NCI-H146 (cell line): ENCODE data around the gene EEF1AKMT3.

Experiments
- DNase-seq: peaks from one replicate; lab custom pipeline; 2025; lab: John Stamatoyannopoulos, UW

The EEF1AKMT3 gene

DNA sequence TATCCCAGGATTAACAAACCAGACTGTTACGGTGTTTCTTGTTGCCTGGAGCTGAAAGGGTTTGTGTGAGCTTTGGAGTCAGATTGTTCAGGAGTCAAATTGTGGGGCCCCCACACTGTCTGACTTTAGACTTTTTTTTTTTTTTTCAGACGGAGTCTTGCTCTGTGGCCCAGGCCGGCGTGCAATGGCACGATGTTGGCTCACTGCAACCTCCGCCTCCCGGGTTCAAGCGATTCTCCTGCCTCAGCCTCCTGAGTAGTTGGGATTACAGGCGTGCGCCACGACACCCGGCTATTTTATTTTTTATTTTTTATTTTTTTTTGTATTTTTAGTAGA lies 11.0 kb downstream of the EEF1AKMT3 start:
- DNase-seq, result no peak

DNA sequence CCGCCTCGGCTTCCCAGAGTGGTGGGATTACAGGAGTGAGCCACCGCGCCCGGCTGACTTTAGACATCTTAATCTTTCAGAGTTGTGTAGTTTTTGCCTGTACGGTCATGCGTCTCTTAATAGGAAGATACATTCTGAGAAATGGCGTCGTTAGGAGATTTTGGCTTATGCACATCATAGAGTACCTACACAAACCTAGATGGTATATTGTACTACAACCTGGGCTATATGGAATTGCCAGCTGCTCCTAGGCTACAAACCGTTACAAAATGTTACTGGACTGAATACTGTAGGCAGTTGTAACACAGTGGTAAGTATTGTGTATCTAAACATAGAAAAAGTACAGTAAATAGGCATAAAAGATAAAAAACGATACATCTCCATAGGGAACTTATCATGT lies 11.4 kb downstream of the EEF1AKMT3 start:
- no peak for DNase-seq

DNA sequence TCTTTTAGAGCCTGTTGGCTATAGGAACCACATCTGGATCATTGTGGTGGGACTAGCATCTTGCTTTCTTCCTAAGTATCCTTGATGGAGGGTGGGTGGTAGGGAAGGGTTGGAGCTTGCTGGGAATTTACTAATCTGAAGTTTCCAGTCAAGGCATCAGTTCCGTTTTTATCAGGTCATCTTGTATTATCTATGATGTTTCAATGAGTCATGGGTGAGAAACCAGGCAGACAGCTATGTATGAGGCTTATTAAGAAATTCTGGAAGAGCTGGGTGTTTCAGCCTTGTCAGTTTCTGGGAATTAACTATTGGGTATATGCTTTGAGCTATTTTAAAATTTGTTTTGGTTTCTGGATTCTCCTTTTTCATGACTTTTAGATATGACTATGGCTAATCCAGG lies 21.5 kb downstream of the EEF1AKMT3 start:
- no peak for DNase-seq

DNA sequence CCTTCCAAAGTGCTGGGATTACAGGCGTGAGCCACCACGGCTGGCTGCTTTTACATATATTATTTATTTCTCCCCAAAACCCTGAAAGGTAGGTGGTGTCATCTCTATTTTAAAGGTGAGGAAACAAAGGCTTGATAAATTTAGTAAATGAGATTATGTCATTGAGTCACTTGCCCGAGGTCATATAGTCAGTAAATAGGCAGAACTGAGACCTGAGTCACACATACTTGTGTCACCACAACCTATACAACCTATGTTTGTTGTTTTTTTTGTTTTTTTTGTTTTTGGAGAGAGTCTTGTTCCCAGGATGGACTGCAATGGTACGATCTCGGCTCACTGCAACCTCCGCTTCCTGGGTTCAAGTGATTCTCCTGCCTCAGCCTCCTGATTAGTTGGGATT lies 22.9 kb downstream of the EEF1AKMT3 start:
- no peak for DNase-seq

GRCh38 chr12:57796996-57797395 lies 24.6 kb downstream of the EEF1AKMT3 start:
- DNase-seq, result no peak

- DNase-seq, result no peak
Observed at GRCh38 chr12:57797933-57798332, 25.5 kb downstream of the EEF1AKMT3 start.

- DNase-seq, result no peak
Observed at GRCh38 chr12:57800965-57801364, 28.6 kb downstream of the EEF1AKMT3 start.

DNA sequence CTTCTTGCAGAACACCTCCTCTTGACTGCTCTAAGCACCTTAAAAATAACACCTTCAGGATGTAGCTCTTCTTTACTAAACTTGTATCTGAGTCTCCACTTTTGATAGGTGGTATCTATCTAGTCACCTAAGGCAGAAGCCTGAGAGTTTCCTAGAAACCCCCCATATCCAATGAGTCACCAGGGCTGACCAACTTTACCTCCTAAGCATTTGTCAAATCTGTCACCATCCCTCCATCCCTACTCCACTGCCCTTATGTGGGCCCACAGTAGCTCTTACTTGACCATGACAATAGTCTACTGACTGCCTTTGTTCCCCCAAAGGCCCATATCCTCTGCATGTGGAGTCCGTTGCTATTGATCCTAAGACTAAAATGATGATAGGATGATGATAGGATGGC lies 30.2 kb downstream of the EEF1AKMT3 start:
- no peak for DNase-seq

GRCh38 chr12:57803319-57803893 lies 31.0 kb downstream of the EEF1AKMT3 start:
- DNase-seq, result peak; percentile 29

DNA sequence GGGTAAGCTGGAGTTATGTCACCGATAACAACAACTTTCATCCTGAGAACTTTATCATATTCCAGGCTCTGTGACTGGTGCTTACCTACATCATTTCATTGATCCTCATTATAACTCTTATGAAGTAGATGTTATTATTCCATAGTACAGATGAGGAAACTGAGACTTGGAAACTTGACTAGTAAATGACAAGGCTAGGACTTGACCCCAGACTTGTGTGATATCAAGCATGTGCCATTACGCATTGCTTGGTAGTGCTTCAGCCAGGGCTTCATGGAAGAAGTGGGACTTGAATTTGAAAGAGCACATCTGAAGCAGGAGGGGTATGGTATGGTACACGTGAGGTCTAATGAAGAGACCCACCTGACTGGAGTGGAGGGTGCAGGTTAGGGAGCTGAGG lies 34.3 kb downstream of the EEF1AKMT3 start:
- no peak for DNase-seq

DNA sequence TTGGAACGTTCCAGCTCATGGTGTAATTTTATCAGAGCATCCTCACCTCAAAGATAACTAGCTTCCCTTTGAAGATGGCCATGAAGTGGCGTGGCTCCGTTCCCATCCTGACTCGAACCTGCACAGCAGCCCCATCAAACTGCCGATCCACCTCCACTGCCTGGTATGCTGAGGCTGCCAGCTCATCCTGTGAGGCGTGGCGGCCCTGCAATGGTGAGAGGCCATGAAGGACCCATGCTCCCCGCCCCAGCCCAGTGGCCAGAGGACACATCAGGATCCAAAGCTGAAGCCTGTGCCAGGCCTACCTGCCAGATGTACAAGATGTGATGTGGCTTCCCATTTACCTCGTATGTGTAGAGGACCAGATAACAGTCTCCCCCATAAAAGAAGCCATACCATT lies 34.9 kb downstream of the EEF1AKMT3 start:
- no peak for DNase-seq

GRCh38 chr12:57808351-57808750 lies 35.9 kb downstream of the EEF1AKMT3 start:
- no peak for DNase-seq

GRCh38 chr12:57809425-57809824 lies 37.0 kb downstream of the EEF1AKMT3 start:
- DNase-seq, result no peak

GRCh38 chr12:57810450-57810849 lies 38.0 kb downstream of the EEF1AKMT3 start:
- DNase-seq, result no peak

DNA sequence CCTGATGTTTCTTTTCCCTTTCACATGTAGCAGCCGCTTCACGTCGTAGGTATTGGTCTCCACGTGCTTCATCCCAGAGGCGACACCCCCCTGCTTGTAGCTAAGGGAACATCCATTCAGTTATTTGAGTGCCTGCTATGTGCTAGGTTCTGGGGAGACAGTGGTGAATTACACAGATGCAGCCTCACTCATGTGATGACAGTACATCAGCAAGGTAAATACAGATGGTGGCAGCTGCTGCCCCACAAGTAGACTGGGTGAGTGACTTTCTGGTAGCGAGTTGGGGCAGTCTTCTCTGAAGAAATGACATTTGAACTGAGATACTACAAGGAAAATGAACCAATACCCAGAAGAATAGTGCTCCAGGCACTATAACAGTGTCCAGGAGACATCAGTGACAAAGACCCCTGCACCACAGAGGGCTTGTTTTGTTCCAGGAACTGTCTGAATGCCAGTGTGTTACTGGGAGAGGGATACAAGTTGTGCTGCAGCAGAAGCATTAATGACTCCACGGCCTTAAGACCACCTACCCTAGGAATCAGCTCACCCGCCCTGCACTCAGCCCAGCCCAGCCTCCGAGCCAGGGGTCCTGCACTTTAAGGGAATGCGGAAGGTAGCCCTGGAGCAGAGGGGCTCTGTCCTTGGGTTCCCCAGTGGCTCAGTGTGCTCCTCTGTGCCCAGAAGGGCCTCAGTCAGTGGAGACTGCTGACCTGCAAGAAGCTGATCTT lies 38.8 kb downstream of the EEF1AKMT3 start:
- DNase-seq, result no peak

GRCh38 chr12:57813111-57813970 lies 40.9 kb downstream of the EEF1AKMT3 start:
- DNase-seq, result no peak

- no peak for DNase-seq
Observed at GRCh38 chr12:57813971-57814772, 41.8 kb downstream of the EEF1AKMT3 start.

DNA sequence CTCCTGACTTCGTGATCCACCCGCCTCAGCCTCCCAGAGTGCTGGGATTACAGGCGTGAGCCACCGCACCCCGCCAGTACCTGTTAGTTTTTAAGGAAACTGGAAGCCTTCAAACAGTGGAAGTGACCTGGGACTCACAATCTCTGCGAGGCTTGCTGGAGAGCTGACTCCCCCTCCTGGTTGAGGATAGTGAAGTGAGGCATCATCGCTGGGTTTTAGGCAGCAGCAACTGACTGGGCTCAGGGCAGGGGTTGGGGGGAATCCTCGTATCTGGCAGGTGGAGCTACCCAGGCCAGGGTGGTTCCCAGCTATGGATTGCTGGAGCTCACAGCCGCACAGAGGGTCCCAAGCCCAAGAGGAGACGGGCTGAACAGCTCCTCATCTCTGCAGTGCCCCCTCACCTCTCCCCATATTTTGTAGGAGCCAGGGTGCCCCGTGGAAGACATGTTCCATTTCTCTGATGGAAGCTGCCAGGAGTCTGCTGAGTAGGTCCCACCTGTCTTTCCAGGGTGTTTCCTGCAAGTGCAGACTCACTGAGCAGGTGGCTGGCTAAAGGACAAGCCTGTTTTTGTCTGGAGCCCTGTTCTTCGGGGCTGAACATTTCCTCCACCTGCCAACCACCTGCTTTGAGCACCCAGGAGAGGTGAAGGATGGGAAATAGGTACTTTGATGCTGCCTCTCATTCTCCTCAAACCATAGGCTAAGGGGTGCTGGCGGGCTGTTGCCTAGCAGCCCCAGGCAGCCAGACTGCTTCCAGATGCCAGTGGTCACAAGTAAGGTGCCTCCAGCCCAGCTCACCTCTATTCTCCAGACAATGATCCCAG lies 43.0 kb downstream of the EEF1AKMT3 start:
- peak; percentile 69 for DNase-seq

DNA sequence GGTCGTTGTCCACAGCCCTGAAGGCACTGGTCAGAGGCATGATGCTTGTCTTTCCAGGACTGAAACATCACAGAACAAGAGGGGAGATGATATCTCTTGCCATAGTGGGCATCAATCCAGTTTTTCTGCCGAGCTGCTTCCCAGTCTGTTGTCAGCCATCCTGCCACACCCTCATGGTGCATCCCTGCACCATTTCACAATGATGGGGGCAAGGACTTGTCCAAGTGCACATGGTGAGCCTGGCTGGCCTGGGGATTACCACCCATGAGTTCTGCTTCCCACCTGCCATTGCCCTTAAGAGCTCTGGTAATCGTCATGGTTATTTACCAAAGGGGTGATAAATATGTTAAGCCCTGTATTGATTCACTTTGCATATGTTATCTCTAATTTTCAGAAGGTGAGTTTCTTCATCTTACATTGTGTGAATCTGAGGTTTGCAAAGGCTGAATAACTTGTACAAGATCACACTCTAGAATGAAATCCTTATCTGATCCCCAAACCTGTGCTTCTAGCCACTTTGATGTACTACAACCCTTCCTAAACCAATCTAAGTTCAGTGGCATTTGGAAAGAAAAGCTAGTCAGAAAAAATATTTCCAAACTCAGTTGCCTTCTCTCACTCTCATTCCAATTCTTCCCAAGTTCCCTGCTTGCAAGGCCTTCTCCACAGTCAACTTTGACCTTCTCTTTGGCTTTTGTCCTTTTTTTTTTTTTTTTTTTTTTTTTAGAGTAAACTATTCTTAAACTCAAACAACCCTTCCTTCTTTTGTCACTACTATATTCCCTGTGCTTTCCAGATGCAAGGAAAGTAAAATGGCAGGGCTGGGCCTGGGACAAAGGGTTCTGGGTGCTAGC lies 43.8 kb downstream of the EEF1AKMT3 start:
- DNase-seq, result no peak

DNA sequence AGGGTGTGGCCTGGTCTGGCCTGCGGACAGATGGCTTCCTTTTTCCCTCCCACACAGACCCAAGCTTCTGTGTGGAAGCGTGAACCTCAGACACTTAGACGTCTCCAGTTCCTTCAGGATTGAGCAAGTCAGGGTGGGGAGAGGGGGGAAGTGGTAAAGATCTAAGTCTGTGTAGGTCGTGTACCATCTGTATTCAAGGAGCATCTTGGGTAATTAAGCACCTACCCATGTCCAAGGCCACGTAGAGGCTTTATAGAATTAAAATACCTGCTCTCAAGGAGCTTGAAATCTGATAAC lies 44.4 kb downstream of the EEF1AKMT3 start:
- DNase-seq, result no peak
